Pancreas (tissue), 10 donors: ENCODE data around the gene TUBB2A. TPM values are rescaled to one million over a fixed set of nuclear protein-coding genes. Genes with fewer than 3 reads are reported as not detected.

Experiments
- ATAC-seq, 4 donors: fragments of 200-7000 bp; cut with Tn5 transposase; one replicate each; pipeline versions ENCODE4 v1.8.0 to v1.9.1; 2020; ENCODE audit warnings: mild to moderate bottlenecking in 4 of 4, moderate library complexity in 4 of 4
- DNase-seq, 6 donors: peaks; one replicate each; pipeline ENCODE4 v3.0.0-alpha.2; 2020
- FAIRE-seq: peaks from 2 replicates; lab custom pipeline; 2012; peaks lifted over from hg19 to GRCh38; lab: Jason Lieb, UNC
- H3K27ac ChIP-seq, 4 donors: fragments of 200-600 bp; sonication (generic); 1 replicate in 3 of 4; 2 replicates in 1 of 4; pipeline versions ENCODE4 v1.5.0 to v1.8.0; 2020
- H3K27me3 ChIP-seq, 4 donors: fragments of 200-600 bp; one replicate each; pipeline ENCODE4 v1.8.0; 2021
- H3K36me3 ChIP-seq, 3 donors: fragments of 200-600 bp; sonication (generic) in 1 of 3; one replicate each; pipeline versions ENCODE4 v1.5.0 to v1.8.0; 2020 to 2021
- H3K4me1 ChIP-seq, 3 donors: fragments of 200-600 bp; one replicate each; pipeline ENCODE4 v1.8.0; 2021
- H3K4me3 ChIP-seq, 4 donors: fragments of 200-600 bp; sonication (generic) in 2 of 4; one replicate each; pipeline versions ENCODE4 v1.5.0 to v1.8.0; 2020 to 2021
- H3K9me3 ChIP-seq, 4 donors: fragments of 200-600 bp; one replicate each; pipeline ENCODE4 v1.8.0; 2021
- CTCF ChIP-seq, 4 donors: fragments of 200-600 bp; sonication (generic) in 3 of 4; IDR thresholded peaks; one replicate each; pipeline versions ENCODE4 v1.5.0 to v1.8.0; 2021; ENCODE audit warnings: antibody characterized with exemption in 4 of 4
- WGBS, 2 donors: extraction: QIAGEN DNeasy Blood & Tissue Kit; methylation state at CpG; one replicate each; pipeline ENCODE4 v1.1.7; 2013; 5-methylcytosine and 5-hydroxymethylcytosine counted together
- intact Hi-C, 3 donors: fragments of 100-400 bp; cut with DNase I; formaldehyde crosslinking; loops; one replicate each; pipeline versions ENCODE4 v1.11.1 to v1.14.2; 2022
- polyA plus RNA-seq, 2 donors: library from polyadenylated mRNA; stranded (reverse); fragments of 200-250 nt; gene quantifications; one replicate each; pipeline ENCODE4 v1.2.3, GENCODE V29; 2013
- total RNA-seq, 6 donors: library from RNA; stranded (reverse); fragmentation: NEBNext Ultra II Directional in 4 of 6; extraction: Animal tissue kit (Norgen Biotek cat#: 25700) in 4 of 6; gene quantifications; one replicate each; pipeline versions ENCODE4 v1.2.1 to v1.2.4, GENCODE V29; 2021 to 2023
- donor health status: healthy with polysubstance abuse.
- donor health status: DM: no; HTN: no; CAD: no; lungs with moderate emphysema.
- donor health status: DM: no; HTN: no; CAD: no.
- donor health status: control.
- donor health status: control.
- donor health status: Bipolar disorder and iron deficiency.
- donor health status: DM: yes; HTN: yes; CAD: no.
- donor health status: DM: no; HTN: no; CAD: no.
- donor health status: DM: no; HTN: no; CAD: no.
- donor health status: DM: yes; HTN: yes; CAD: no.

Gene TUBB2A
- total and polyA plus RNA-seq, 8 donors: 16.3 to 55.9 (median 20.8) TPM

- WGBS, 2 donors: 76 to 83% methylated on average over 7 of the region's 7 CpGs
- no peak for DNase-seq
- Histone ChIP-seq H3K9me3 (no peaks in the 10 kb centered on the region), H3K27ac (no peak overlapping the region), H3K36me3 (no peaks in the 10 kb centered on the region), H3K4me3 (no peak overlapping the region), H3K4me1 (peaks cover 0 to 4% (median 2%) of the 10 kb centered on the region in 3 donors), H3K27me3 (no peaks in the 10 kb centered on the region)
- no peak for ATAC-seq
- TF ChIP-seq CTCF (IDR thresholded peaks at IDR 0.05): no peak
- no peak for FAIRE-seq
- intact Hi-C loops: no loop called here
Observed at GRCh38 chr6:3165631-3166534, 8.5 kb upstream of the TUBB2A start.

- FAIRE-seq (no peak), ATAC-seq (no peak), DNase-seq (no peak)
- Histone ChIP-seq H3K4me1 (peaks cover 0 to 7% (median 4%) of the 10 kb centered on the region in 3 donors), H3K4me3 (no peak overlapping the region), H3K27ac (no peak overlapping the region), H3K27me3 (no peaks in the 10 kb centered on the region), H3K9me3 (no peaks in the 10 kb centered on the region), H3K36me3 (no peaks in the 10 kb centered on the region)
- WGBS, 2 donors: 94 to 95% methylated on average over 6 of the region's 6 CpGs
- TF ChIP-seq CTCF (IDR thresholded peaks at IDR 0.05): no peak
- intact Hi-C loops: loop anchor here in 1 of 3 donors (5.0 kb wide), 1 partner anchor 37 kb away; no protein-coding TSS in a partner anchor
Observed at GRCh38 chr6:3164388-3164787, 7.0 kb upstream of the TUBB2A start.

GRCh38 chr6:3163248-3163594 lies 5.9 kb upstream of the TUBB2A start:
- no peaks in the 10 kb centered on the region for H3K9me3 ChIP-seq
- peaks cover 0 to 16% (median 10%) of the 10 kb centered on the region in 3 donors for H3K4me1 ChIP-seq
- DNase-seq (no peak), ATAC-seq (no peak), FAIRE-seq (no peak)
- intact Hi-C loops: loop anchor here in 1 of 3 donors (5.0 kb wide), 1 partner anchor 36 kb away; no protein-coding TSS in a partner anchor
- H3K36me3 ChIP-seq: no peaks in the 10 kb centered on the region
- 12 to 15% methylated on average over 13 of the region's 13 CpGs for WGBS, 2 donors
- H3K27me3 ChIP-seq: no peaks in the 10 kb centered on the region
- peak overlapping the region; percentile 24 to 74 (median 70) for H3K4me3 ChIP-seq
- no peak for TF ChIP-seq CTCF (IDR thresholded peaks at IDR 0.05)
- H3K27ac ChIP-seq: peak overlapping the region; percentile 89 to 95 (median 92)

- DNase-seq: peak; percentile 74 to 89 (median 78)
- no peaks in the 10 kb centered on the region for H3K27me3 ChIP-seq
- H3K27ac ChIP-seq: peak overlapping the region; percentile 89 to 95 (median 92)
- peak overlapping the region; percentile 24 to 74 (median 70) for H3K4me3 ChIP-seq
- H3K9me3 ChIP-seq: no peaks in the 10 kb centered on the region
- no peak for FAIRE-seq
- no peak for TF ChIP-seq CTCF (IDR thresholded peaks at IDR 0.05)
- intact Hi-C loops: loop anchor here in 1 of 3 donors (5.0 kb wide), 1 partner anchor 35 kb away; no protein-coding TSS in a partner anchor
- peaks cover 0 to 16% (median 10%) of the 10 kb centered on the region in 3 donors for H3K4me1 ChIP-seq
- ATAC-seq: peak; percentile 52 to 80 (median 76)
- no peaks in the 10 kb centered on the region for H3K36me3 ChIP-seq
- 0 to 1% methylated on average over 65 to 74 of the region's 74 CpGs for WGBS, 2 donors
Observed at GRCh38 chr6:3162565-3163247, 5.4 kb upstream of the TUBB2A start.
